TTC549 (cell line): ENCODE measurements around the gene RAP1GDS1.
"Not testable (repeated sequence)": the region's sequence is repeated elsewhere in the genome, so short reads cannot be mapped to it uniquely, and the experiment has no call there.

Experiments
- FAIRE-seq: peaks from 2 replicates; lab custom pipeline; 2012; peaks lifted over from hg19 to GRCh38; lab: Jason Lieb, UNC

Gene RAP1GDS1

DNA sequence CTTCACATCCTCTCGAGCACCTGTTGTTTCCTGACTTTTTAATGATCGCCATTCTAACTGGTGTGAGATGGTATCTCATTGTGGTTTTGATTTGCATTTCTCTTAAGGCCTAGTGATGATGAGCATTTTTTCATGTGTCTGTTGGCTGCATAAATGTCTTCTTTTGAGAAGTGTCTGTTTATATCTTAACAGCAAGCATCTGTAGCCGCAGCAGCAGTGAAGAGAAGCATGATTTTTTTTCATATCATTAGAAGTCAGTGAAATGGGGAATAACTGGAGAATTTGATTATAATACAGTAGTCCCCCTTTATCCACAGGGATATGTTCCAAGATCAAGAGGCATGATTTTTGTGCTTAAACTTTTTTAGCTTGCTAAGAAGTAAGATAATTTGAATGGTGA lies 27.5 kb downstream of the RAP1GDS1 start:
- FAIRE-seq: not testable (repeated sequence)

- FAIRE-seq: no peak
These were observed 28.2 kb downstream of the RAP1GDS1 start for GRCh38 chr4:98289375-98289774.

DNA sequence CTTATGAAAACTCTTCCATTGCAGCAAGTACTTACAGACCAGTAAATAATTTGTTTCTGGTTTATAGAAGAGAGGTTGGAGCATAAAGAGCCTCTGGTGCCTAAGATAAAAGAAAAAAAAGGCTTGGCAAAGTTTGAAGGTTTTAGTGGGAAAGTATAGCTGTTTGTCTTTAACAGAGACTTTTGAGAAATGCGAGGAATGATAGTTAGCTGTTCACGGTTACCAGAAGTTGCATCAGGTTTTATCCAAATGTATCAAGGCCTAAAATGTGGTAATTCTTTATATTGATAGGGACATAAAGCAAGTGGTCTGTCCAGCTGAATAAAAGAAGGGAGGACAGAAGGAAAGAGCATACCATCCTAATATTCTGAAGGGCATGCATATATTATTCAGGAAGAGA lies 29.3 kb downstream of the RAP1GDS1 start:
- no peak for FAIRE-seq

- no peak for FAIRE-seq
These were observed 32.1 kb downstream of the RAP1GDS1 start for GRCh38 chr4:98293104-98293887.

DNA sequence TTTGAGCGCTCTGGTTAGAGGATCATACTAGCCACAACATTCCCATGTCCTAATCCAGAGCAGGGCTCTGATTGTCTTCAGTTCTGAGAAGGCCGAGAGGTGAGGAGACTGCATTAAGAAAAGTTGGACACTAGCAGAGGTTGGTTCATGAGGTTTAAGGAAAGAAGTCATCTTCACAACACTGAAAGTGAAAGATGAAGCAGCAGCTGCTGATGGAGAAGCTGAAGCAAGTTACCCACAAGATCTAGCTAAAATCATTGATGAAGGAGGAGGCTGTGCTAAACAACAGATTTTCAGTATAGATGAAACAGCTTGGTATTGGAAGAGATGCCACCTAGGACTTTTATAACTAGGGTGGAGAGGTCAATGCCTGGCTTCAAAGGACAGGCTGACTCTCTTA lies 36.8 kb downstream of the RAP1GDS1 start:
- FAIRE-seq: no peak

GRCh38 chr4:98300706-98301105 lies 39.5 kb downstream of the RAP1GDS1 start:
- no peak for FAIRE-seq

DNA sequence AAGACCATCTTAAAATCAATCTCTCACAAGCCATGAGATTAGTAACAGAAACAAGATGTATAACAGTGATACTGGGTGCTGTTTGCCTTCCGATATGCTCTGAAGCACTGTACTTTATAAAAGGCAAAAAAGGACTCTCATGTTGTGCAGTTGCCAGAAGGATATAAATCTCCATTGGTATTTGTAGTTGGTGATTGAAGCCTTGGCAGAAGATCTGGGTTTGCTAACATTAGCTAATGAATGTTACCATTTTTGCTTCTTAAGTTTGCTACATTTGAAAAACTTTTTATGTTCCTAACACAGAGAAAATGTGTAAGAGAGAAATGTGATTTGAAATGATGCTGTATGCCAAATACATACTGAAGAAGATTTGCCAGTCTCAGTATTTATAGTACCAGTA lies 44.4 kb downstream of the RAP1GDS1 start:
- no peak for FAIRE-seq

DNA sequence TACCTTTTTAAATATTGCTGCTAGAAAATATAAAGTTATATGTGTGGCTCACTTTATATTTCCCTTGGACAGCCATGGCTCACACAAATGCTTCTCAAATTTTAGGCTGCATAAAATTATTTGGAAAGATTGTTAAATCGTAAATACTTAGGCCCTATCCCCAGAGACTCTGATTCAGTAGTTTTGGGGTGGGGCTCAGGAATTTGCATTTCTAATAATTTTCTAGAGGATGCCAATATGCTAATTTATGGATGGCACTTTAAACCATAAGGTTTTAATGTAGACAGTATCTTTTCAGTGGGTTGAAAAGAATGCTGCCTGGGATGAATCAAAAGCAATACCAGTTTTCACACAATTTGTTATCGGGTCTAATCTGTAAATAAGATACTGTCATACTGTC lies 49.7 kb downstream of the RAP1GDS1 start:
- no peak for FAIRE-seq

DNA sequence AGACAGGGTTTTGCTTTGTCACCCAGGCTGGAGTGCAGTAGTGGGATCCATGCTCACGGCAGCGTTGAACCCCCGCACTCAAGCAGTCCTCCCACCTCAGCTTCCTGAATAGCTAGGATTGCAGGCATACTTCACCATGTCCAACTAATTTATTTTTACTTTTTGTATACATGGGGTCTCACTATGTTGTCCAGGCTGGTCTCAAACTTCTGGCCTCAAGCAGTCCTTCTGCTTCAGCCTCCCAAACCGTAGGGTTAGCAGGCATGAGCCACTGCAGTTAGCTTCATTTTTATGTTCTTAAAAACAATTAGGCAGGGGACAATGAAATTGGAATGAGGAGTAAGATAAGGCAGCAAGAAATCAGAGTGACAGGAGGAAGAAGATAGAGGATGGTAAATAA lies 50.5 kb downstream of the RAP1GDS1 start:
- no peak for FAIRE-seq

DNA sequence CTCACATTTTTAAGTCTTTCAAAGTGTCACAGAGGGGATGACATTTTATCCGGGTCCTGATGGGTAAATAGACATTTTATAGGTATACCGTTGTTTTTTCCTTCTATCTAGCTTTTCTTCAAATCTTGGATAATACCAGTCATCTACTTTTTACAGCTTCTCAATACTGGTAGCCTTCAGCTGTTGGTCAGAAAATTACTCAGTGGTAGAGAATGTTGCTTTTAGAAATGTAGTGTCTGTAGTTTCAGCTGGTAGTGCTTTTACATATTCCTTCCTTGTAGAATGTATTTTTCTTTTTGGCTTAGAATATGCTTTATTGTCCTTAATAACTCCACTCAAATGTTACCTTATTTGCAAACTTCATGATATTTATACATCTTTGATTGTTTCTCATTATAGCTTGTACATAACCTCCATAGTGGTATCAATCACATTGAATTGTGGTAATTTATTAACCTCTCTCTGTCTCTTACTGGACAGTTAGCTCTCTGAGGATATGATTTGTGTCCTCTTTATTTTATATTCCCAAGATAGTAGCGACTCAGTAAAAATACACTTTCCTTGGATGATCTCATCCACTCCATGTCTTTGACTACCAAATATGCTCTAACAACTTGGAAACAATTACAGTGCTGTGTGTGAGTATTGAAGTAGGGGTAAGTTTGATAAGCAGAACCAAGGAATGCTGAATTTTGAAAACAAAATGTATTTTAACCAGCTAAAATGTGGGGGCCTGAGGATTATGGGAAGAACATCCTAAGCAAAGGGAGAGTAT lies 53.8 kb downstream of the RAP1GDS1 start:
- FAIRE-seq: no peak

DNA sequence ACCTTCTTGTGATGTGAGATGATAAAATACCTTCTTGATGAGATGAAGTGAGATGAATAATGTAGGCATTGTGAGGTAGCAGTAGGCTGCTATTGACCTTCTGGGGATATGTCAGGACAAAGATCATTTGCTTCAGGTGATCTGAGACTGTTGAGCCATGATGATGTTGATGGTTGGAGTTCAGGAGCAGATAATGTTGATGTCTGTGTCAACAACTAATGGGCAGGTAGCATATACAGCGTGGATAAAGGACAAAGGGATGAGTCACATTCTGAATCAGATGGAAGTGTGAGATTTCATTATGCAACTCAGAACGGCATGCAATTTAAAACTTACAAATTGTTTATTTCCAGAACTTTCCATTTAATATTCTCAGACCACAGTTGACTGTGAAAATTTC lies 57.3 kb downstream of the RAP1GDS1 start:
- no peak for FAIRE-seq

GRCh38 chr4:98319021-98319420 lies 57.8 kb downstream of the RAP1GDS1 start:
- no peak for FAIRE-seq

DNA sequence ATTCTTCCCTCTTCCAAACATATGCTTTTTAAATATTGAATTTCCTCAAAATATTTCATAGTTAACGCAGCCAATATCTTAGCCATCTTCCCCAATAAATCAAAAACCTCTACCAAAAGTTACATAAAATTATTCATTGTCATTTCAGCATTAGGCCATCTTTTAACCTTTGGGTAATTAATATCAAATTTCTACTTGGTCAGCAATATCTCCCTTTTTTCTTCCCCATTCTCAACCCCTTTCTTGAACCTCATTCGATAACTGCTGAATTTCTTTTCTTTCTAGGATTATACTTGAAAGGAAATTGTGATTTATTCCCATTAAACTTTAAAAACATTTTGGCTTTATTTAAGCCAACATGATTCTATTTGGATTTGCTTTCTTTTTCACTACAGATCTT lies 65.0 kb downstream of the RAP1GDS1 start:
- no peak for FAIRE-seq

DNA sequence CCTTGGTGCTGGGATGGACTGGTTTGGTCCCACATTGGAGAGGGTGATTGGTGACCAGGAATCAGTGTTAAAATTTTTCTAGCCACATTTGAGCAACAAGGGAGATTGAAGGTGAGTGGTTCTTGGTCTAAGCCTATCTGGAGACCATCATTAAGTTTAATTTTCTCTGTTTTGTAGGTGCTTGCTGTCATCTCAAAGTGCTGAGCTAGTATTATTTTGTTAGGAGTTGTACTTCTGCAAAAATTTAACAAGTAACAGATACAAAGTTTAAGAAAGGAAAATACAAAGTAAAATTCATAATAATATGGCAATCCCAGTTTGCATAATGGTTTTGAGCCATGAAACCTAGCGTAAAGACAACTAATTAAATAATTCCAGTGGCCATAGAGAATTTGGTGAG lies 66.5 kb downstream of the RAP1GDS1 start:
- no peak for FAIRE-seq

GRCh38 chr4:98329879-98330640 lies 68.9 kb downstream of the RAP1GDS1 start:
- FAIRE-seq: not testable (repeated sequence)

- no peak for FAIRE-seq
These were observed 70.8 kb downstream of the RAP1GDS1 start for GRCh38 chr4:98332017-98332416.

- no peak for FAIRE-seq
These were observed 73.3 kb downstream of the RAP1GDS1 start for GRCh38 chr4:98334461-98334860.

DNA sequence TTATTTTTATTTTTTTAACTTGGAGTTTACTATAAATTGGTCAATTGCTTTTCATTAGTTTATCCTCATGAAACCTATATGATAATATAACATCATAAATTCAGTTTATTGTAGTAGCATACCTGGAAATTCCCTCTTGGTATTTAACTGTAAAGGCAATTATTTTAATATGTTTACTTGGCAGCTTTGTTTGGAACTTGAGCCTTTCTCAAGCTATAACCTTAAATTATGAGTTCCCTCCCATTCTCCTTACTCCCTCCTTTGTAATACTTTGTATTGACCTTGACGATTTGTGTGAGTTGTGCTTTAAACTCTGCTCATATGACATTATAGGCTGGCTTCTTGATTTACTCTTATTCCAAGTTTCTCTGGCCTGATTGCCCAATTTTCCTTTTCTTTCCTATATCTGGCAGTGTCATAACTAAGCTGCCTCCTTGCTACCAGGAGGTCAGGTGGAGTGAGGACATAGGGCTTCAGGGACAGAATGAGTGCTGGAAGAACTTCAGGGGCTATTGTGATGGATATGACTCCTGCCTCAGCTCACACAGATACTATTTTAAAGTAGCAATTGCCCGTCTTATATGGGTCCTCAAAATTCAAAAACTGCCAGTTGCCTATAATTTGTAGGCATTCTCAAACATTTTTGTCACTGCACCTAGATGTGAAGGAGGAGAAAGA lies 77.7 kb downstream of the RAP1GDS1 start:
- FAIRE-seq: no peak

DNA sequence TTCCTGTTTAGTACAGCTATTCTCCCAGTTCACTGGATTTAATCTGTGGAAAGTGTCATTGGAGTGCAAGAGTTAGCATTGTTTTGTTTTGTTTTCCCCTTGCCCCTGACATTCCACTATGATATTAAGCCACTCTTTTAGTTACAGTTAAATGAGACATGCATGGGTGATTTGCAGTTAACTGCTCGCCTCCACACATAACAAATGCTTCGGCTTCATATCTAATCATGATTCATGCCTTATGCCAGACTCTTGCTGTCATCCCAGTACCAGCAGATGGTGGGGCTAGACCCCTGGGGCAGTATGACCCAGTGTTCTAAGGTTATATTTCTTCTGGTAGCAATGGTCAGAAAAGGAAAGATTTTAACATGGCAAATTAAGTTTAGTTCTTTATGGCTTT lies 80.1 kb downstream of the RAP1GDS1 start:
- FAIRE-seq: no peak

GRCh38 chr4:98343626-98344025 lies 82.4 kb downstream of the RAP1GDS1 start:
- FAIRE-seq: no peak

GRCh38 chr4:98345838-98346237 lies 84.7 kb downstream of the RAP1GDS1 start:
- FAIRE-seq: no peak

DNA sequence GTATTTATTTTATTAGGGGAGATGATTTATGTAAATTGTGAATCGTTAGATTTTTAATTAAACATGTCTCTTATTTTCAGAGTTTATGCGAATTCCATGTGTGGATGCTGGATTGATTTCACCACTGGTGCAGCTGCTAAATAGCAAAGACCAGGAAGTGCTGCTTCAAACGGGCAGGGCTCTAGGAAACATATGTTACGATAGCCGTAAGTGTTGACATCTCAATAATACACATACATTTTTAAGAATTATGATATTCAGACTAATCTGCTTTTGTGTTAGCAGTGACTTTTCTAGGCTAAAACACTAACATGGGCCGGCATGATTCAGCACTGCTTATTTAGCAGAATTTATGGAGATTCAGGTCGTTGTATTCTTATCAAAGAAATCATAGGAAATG lies 91.2 kb downstream of the RAP1GDS1 start:
- no peak for FAIRE-seq
